NCI-H460 (cell line): ENCODE data around the gene OR7A17. TPM values are rescaled to one million over a fixed set of nuclear protein-coding genes. Genes with fewer than 3 reads are reported as not detected.

Experiments used
- small RNA-seq, 2 experiments: library from RNA; depleted of rRNA; stranded (forward); fragments of <200 nt; gene quantifications; one replicate each; pipeline ENCODE3, GENCODE V24; 2014
- total RNA-seq: library from RNA; depleted of rRNA; stranded (reverse); fragments of >200 nt; shearing (Covaris generic); gene quantifications from 2 replicates; pipeline ENCODE4 v1.2.3, GENCODE V29; 2014; rRNA removed

Gene OR7A17
- total RNA-seq, 1 experiment from 2014 or later: not detected

Small RNAs within 50 kb of the gene (small RNA-seq; reads per million reads assigned to genes)
- gene OR7A18P: 0 reads per million in 2 experiments

Other genes starting within 250 kb of the OR7A17 start
- gene ADGRE3, start 211.3 kb downstream of the OR7A17 start, total RNA-seq: not detected in 2 replicates
- 6.6 and 9.4 TPM in 2 replicates for gene ZNF333, start 196.1 kb downstream of the OR7A17 start, total RNA-seq
- 0.43 and 0.45 TPM in 2 replicates for gene ADGRE2, start 107.6 kb downstream of the OR7A17 start, total RNA-seq
- gene OR7A5, start 50.9 kb downstream of the OR7A17 start, total RNA-seq: not detected in 2 replicates
- gene OR7C1, start 50.9 kb downstream of the OR7A17 start, total RNA-seq: not detected in 2 replicates
- gene OR7A10, start 37.2 kb downstream of the OR7A17 start, total RNA-seq: not detected in 2 replicates
- gene OR7C2, start 55.4 kb upstream of the OR7A17 start, total RNA-seq: not detected in 2 replicates
- not detected in 2 replicates for gene SLC1A6, start 93.7 kb upstream of the OR7A17 start, total RNA-seq
- not detected in 2 replicates for gene CASP14, start 163.3 kb upstream of the OR7A17 start, total RNA-seq
- not detected in 2 replicates for gene OR1I1, start 196.1 kb upstream of the OR7A17 start, total RNA-seq
- 10.8 and 12.1 TPM in 2 replicates for gene SYDE1, start 221.3 kb upstream of the OR7A17 start, total RNA-seq